HG03159 (cell line): ENCODE results near the gene PDE12.

Source experiments
- ATAC-seq: cut with Tn5 transposase; IDR thresholded peaks from one replicate; pipeline ENCODE4 v1.9.1; 2021; ENCODE audit warnings: mild to moderate bottlenecking, moderate library complexity; ENCODE audit not compliant: unreplicated experiment

Gene PDE12, protein sequence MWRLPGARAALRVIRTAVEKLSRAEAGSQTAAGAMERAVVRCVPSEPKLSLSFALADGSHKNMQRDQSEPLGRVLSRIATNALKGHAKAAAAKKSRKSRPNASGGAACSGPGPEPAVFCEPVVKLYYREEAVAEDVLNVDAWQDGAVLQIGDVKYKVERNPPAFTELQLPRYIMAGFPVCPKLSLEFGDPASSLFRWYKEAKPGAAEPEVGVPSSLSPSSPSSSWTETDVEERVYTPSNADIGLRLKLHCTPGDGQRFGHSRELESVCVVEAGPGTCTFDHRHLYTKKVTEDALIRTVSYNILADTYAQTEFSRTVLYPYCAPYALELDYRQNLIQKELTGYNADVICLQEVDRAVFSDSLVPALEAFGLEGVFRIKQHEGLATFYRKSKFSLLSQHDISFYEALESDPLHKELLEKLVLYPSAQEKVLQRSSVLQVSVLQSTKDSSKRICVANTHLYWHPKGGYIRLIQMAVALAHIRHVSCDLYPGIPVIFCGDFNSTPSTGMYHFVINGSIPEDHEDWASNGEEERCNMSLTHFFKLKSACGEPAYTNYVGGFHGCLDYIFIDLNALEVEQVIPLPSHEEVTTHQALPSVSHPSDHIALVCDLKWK

DNA sequence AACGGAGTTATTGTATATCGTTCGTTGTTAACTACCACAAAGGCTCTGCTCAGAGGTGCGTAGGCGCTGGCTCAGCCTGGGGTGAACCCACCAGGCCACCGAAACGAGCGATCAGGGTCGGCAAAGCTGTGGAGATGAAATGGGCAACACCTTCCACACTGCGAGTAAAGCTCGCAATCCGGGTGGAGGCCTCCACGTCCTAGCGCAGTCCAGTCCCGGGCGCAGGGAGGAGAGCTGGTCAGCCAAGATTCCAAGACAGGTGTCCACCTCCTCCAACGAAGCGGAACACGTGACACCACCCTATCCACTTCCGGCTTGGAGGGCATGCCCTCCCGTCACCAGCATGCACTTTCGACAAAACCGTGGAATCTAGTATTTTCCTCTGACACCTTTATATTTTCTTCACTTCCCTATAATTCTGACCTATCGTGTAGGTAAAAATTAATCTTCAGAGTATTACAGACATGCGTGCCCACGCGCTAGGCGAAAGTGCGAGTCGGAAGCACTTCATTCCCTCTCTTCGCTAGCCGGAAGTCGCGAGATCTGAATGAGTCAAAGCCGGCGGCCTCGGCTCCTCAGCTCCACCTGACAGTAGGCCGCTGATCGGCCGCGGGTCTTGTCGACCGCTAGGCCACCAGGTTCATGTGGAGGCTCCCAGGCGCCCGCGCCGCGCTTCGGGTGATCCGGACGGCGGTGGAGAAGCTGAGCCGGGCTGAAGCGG is at the start of gene PDE12:
Gene PDE12 (plus strand): TSS at position 537 of the 721 bp plus-strand sequence. CDS start 106 bp downstream, at position 643.
- peak; percentile 79 for ATAC-seq

DNA sequence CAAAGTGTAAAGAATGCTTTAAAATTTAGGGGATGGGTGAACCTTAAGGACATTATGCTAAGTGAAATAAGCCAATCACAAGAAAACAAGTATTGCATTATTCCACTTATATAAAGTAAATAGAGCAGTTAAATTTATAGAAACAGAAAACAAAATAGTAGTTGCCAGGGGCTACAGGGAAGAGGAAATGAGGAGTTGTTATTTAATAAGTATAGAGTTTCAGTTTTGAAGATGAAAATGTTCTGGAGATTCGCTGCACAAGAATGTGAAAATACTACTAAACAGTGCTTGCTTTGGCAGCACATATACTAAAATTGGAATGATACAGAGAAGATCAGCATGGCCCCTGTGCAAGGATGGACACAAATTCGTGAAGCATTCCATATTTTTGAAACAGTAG is 43.9 kb upstream of the PDE12 start:
- ATAC-seq, result no peak

DNA sequence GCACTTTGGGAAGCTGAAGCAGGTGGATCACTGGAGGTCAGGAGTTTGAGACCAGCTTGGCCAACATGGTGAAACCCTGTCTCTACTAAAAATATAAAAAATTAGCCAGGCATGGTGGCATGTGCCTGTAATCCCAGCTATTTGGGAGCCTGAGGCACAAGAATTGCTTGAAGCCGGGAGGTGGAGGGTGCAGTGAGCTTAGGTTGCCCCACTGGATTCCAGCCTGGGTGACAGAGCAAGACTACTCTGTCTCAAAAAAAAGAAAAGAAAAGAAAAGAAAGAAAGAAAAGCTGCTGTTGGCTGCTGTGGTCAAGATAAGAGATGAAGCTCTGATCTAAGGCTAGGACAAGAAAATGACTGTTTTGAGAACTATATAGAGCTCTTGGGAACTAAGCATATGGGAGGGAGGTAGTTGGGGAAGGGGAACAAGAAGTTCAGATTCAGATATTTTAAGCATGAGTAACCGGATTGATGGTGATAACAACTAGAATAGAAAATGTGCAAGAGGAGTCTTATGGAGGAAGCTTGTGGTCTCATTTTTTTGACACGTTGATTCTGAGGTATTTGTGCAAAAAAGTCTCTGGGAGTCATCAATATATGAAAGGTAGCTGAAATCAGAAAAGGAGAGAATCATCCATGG is 37.7 kb upstream of the PDE12 start:
- ATAC-seq, result no peak

DNA sequence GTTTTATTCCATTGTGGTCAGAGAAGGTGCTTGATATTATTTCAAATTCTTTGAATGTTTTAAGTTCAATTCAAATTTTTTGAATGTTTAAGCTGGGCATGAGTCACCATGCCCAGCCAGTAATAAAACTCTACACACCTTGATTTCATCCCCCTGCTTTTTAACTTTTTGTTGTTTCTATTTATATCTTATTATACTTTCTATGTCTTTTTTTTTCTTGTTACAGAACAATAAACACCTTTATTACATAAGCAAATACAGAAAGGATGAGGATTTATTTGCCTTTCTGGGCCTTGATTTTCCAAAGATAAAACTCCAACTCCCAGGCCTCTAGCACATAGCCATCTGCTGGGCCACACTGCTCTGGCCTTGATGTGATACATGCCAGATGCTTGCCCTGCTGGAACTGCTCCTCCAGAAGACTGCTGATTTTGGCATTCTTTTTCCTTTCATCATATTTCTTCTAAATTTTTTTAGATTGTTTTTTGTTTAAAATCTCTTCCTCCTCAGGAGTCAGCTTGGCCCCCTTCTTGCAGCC is 25.9 kb upstream of the PDE12 start:
- ATAC-seq, result no peak

DNA sequence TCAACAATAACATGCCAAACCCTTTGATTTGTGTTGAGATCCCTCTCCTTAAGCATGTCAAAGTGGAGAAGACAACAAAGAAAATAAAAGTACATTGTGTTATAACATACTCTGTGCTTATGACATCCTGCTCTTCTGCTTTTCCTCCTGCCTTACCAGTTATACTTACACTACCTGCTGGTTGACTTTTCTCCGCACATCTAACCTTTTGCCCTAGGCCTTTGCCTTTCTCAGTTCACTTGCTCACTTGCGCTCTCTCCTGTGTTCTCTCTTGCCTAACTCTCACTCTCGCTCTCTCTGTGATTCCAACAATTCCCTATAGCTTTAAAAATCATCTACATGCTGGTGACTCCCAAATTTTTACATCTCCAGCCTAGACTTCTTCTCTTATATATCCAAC is 17.6 kb upstream of the PDE12 start:
- no peak for ATAC-seq

DNA sequence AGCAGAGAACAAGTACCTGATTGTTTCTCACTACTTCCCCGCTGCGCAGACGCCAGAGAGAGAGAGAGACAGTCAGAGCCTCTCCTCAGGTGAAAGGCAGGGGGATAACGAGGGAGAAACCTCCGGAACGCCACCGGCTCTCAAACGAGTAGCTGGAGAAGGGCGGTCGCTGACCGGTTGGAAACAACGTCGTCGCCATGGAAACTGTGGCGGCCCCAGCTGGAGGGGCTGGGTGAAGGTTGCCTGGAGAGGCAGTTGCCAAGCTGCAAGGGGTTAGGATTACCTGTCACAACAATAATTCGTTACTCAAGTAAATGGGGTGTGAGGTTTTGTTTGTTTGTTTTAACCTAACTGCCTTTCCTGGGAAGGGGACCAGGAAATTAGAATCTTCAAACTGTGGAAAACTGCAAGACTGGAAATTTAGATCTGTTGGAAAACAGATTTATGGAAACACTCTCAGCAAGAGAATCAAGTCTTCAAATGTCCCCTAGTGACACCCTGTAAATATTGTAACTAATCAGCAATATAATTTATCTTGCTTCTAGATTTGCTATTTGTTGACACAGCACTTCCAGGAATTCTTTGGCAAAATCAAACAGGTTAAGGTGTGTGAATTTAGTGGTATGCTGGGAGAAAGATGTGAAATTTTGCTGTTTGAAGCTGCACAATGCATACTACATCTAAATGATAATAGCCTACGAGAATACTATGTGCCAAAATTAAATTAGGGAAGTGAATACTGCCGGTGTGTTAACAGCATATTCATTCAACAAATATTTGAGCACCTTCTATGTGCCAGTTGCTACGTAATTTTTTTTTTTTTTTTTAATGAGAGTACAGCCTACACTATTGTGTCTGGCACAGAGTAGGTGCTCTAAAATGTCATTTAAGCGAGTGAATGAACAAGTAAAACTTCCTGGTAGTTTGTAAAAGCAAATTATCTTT is 11.6 kb upstream of the PDE12 start, which contains the start of gene DNAH12:
Gene DNAH12 (minus strand): TSS at position 164 of the 945 bp plus-strand sequence. CDS start 1,474 bp downstream, outside the sequence.
- no peak for ATAC-seq

DNA sequence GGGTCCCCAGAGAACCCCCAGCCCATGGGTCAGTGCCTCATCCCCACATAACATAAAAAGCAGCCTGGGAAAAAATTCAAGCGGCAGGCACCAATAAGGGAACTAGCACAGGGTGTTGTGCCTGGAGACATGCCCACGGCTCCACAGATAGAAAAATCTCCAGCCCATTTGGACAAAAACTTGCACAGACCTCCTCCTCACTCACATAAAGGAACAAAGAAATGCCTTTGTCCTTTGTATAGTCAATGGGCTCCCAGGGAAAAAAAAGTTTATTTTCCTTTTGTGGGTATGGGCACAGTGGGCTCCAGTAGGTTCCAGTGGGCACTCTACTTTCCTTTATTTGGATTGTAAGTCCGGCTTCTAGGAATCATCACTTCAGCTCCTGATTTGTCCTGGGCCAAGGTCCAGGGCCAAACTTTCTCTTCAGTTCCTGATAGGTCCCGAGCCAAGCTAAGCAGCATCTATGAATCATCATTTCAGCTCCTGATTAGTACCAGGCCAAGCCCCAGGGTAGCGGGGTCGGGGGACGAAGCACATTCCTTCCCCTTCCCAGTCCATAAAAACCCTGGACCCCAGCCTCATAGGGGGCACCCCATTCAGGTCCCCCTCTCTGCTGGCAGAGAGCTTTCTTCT is 10.3 kb upstream of the PDE12 start:
- ATAC-seq, result no peak

DNA sequence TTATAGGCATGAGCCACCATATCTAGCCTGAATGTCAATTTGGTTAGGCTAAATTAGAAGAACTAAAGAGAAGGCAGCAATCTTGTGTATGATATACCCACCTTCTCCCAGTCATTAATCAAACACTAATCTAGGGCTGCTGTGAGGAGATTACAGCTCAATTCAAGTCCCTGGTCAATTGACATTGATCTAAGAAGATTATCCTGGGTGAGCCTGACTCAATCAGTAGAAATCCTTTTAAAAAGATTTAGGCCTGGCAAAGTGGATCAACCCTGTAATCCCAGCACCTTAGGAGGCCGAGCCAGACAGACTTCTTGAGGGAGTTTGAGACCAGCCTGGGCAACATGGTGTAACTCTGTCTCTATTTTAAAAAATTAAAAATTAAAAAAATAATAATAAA is 9.5 kb upstream of the PDE12 start:
- ATAC-seq, result no peak

DNA sequence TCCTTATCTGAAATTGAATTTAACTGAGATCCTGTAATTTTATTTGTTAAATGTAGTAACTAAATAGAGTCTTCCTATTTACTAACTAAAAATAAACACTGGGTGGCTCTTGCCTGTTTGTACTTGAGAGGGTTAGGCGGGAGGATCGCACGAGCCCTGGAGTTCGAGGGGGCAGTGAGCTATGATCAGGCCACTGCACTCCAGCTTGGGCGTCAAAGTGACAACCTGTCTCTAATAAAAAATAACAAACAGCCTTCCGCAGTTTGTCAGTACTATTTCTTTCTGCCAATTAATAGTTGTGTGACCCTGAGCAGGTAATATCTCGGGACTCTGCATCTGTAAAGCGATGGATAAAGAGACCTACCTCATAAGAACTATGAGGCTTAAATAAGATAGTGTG is 768 bp upstream of the PDE12 start:
- no peak for ATAC-seq

DNA sequence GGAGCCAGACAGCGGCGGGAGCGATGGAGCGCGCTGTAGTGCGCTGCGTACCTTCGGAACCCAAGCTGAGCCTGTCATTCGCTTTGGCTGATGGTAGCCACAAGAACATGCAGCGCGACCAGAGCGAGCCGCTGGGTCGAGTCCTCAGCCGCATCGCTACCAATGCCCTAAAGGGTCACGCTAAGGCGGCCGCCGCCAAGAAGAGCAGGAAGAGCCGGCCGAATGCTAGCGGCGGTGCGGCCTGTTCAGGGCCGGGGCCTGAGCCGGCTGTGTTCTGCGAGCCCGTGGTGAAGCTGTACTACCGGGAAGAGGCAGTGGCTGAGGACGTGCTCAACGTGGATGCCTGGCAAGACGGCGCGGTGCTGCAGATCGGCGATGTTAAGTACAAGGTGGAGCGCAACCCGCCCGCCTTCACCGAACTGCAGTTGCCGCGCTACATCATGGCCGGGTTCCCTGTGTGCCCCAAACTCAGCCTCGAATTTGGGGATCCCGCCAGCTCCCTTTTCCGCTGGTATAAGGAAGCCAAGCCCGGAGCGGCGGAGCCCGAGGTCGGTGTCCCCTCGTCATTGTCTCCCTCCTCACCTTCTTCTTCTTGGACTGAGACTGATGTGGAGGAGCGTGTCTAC is 498 bp downstream of the PDE12 start:
- peak; percentile 25 for ATAC-seq

DNA sequence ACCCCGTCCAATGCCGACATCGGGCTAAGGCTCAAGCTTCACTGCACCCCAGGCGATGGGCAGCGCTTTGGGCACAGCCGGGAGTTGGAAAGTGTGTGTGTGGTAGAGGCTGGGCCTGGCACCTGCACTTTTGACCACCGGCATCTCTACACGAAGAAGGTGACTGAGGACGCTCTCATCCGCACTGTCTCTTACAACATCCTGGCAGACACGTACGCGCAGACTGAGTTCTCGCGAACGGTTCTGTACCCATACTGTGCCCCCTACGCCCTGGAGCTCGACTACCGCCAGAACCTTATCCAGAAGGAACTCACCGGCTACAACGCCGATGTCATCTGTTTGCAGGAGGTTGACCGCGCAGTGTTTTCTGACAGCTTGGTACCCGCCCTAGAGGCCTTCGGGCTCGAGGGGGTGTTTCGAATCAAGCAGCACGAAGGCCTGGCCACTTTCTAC is 1.0 kb downstream of the PDE12 start:
- ATAC-seq, result peak; percentile 17

DNA sequence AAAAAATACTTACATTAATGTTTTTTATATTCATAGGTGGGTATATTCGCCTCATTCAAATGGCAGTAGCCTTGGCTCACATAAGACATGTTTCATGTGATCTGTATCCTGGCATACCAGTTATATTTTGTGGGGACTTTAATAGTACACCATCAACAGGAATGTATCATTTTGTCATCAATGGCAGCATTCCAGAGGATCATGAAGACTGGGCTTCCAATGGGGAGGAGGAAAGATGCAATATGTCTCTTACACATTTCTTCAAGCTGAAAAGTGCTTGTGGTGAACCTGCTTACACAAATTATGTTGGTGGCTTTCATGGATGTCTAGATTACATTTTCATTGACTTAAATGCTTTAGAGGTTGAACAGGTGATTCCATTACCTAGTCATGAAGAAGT is 3.5 kb downstream of the PDE12 start:
- ATAC-seq, result no peak

DNA sequence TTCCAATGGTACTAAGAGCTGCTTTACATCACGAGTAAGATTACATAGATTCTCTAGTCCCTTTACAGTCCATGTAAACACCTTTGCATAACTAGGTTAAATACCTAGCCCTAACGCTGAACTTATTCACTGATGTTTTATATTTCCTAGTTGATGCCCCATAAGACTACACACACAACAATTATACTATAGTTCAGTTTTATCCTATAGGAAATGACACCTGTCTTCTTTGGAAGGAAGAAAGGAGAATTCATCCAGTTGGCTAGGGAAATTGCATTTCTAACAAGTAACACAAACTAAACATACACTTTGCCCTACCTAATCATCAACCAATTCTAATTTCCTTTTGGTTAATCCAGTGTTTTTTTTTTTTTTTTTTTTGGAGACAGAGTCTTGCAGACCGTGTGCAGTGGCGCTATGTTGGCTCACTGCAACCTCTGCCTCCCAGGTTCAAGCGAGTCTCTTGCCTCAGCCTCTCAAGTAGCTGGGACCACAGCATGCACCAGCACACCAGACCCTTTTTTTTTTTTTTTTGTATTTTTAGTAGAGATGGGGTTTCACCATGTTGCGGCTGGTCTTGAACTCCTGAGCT is 13.9 kb downstream of the PDE12 start:
- ATAC-seq, result no peak

DNA sequence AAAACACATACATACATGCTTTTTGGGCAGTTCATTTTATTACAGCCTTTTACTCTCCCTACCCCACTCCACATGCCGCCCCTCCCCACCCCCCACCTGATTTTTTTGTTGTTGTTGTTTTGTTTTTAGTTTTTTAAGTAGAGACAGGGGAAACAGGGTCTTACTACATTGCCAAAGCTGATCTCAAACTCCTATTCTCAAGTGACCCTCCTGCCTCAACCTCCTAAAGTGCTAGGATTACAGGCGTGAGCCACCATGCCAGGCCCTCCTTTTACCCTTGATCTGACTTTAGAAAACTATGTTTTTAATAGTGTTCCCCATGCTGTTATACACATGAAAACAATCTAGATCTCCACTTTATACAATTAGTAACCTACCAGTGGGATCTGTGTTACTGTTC is 14.8 kb downstream of the PDE12 start:
- ATAC-seq, result no peak

DNA sequence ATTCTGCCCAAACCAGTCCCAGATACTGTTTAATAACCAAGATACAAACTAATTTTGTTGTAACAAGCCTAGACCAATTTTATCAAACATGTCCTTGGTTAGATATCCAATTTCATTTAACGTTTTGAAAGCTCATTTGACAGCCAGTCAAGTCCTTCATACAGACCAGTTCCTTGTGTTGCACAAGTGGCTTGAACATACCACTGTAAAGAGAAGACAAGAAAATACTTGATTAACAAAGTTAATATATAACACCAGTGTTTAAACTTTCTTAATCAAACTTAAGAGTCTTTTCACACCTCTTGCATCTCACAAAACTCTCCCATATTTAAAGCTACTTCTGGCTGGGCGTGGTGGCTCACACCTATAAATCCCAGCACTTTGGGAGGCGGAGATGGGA is 16.0 kb downstream of the PDE12 start:
- ATAC-seq, result no peak

DNA sequence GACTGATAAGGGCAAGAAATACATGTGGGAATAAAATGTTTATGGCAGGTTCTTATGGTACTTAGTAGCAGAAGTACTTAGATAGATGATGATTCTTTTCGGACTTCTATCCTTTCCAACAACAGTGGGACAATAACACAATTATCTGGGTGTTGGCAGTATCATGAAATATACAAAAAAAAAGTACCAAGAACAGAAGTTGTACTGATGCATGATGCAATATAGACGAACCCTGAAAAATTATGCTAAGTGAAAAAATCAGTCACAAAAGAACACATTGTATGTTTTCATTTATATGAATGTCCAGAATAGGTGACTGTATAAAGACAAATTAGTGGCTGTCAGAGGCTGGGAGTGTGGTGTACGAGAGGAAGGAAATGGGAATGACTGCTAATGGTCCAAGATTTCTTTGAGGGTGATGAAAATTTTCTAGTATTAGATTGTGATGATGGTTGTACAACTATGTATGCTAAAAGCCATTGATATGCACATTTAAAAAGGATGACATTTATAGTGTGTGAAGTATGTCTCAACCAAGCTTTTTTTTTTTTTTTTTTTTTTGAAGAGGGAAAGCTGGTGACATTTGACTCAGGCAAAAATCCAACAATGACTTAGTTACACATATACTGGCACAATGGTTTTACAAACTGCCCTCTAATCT is 20.0 kb downstream of the PDE12 start:
- ATAC-seq, result no peak

DNA sequence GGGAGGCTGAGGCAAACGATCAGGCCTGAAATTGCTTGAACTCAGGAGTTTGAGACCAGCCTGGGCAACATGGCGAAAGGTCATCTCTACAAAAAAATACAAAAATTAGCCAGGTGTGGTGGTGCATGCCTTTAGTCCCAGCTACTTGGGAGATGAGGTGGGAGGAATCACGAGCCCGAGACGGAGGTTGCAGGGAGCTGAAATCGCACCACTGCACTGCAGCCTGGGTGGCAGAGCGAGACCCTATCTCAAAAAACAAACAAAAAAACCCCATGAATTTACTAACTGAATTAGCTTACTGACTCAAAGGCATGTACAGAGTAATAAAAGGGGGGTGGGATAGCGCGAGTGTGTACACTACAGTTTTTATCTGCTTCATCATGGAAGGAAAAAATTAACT is 21.7 kb downstream of the PDE12 start:
- no peak for ATAC-seq
